ENCODE data around the gene VOPP1.

DNA sequence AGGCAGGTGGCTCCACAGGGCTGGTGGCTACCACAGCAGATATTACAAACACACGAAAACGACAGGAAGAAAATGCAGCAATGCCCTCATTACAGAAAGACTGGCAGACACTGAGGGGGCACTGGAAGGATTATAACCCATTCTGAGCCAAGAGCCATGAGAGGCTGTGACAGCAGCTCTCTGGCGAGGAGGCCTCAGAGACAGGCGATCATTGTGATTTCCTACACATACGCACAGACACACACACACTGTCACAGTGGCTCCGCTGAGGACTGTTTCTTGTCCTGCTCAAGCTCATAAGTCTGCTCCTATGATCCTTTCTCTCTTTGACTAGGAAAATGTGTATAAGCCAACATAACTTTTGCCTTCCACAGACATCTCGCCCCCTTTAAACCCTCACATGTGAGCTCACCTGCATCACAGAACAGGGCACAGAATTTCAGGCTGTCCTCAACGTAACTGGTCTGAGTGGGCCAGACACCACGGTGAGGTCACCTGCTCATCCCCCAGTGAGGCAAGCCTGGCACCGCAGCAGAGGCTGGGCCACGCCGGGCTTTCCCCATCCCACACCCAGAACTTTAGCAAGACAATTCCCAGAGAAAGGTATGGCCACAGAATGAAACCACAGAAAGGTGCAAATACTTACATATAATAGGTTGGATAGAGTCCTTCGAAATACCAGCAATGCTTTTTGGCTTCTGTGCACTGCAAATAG, 51.7 kb downstream of the VOPP1 start:
- no peak for TF ChIP-seq POLR2A (IDR thresholded peaks at IDR 0.05)
- TF ChIP-seq, protein P1, sequence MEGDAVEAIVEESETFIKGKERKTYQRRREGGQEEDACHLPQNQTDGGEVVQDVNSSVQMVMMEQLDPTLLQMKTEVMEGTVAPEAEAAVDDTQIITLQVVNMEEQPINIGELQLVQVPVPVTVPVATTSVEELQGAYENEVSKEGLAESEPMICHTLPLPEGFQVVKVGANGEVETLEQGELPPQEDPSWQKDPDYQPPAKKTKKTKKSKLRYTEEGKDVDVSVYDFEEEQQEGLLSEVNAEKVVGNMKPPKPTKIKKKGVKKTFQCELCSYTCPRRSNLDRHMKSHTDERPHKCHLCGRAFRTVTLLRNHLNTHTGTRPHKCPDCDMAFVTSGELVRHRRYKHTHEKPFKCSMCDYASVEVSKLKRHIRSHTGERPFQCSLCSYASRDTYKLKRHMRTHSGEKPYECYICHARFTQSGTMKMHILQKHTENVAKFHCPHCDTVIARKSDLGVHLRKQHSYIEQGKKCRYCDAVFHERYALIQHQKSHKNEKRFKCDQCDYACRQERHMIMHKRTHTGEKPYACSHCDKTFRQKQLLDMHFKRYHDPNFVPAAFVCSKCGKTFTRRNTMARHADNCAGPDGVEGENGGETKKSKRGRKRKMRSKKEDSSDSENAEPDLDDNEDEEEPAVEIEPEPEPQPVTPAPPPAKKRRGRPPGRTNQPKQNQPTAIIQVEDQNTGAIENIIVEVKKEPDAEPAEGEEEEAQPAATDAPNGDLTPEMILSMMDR (IDR thresholded peaks at IDR 0.05): no peak

Measured in right lobe of liver (tissue), 4 donors.